ENCODE measurements around the gene CPA2. TPM values are rescaled to one million over a fixed set of nuclear protein-coding genes. Genes with fewer than 3 reads are reported as not detected.
"Not testable (repeated sequence)": the region's sequence is repeated elsewhere in the genome, so short reads cannot be mapped to it uniquely, and the experiment has no call there.

Gene CPA2
- total RNA-seq, 2 donors from 2014 or later, result not detected

GRCh38 chr7:130228840-130229502, 37.7 kb upstream of the CPA2 start:
- H3K36me3 ChIP-seq, result no peaks in the 10 kb centered on the region

GRCh38 chr7:130229981-130230380, 36.7 kb upstream of the CPA2 start:
- H3K36me3 ChIP-seq; H3K27me3 ChIP-seq (replicated peaks; ENCODE audit: insufficient read depth); H3K27ac ChIP-seq; H3K4me1 ChIP-seq (replicated peaks); H3K4me3 ChIP-seq; DNase-seq (ENCODE audit: low spot score); intact Hi-C loops (cut with DNase I); H3K9me3 ChIP-seq: not testable (repeated sequence)
- WGBS, result 90% methylated on average over 26 of the region's 28 CpGs

More at GRCh38 chr7:130228840-130229502, 37.7 kb upstream of the CPA2 start:
- no peak for TF ChIP-seq POLR2AphosphoS5 (IDR thresholded peaks at IDR 0.05)
- TF ChIP-seq CTCF (IDR thresholded peaks at IDR 0.05), result no peak
- TF ChIP-seq POLR2A (IDR thresholded peaks at IDR 0.05), result no peak
- no peak overlapping the region for H3K27ac ChIP-seq
- H3K27me3 ChIP-seq (replicated peaks; ENCODE audit: insufficient read depth), result no peaks in the 10 kb centered on the region
- WGBS, result 55% methylated on average over 7 of the region's 7 CpGs
- DNase-seq (ENCODE audit: low spot score), result no peak
- H3K4me3 ChIP-seq, result no peak overlapping the region
- no peaks in the 10 kb centered on the region for H3K9me3 ChIP-seq
- intact Hi-C loops (cut with DNase I), result no loop called here
- no peaks in the 10 kb centered on the region for H3K4me1 ChIP-seq (replicated peaks)

GRCh38 chr7:130231792-130232191, 34.9 kb upstream of the CPA2 start:
- Histone ChIP-seq H3K27me3 (replicated peaks; ENCODE audit: insufficient read depth) (no peaks in the 10 kb centered on the region), H3K36me3 (no peaks in the 10 kb centered on the region), H3K27ac (no peak overlapping the region), H3K9me3 (no peaks in the 10 kb centered on the region), H3K4me3 (no peak overlapping the region), H3K4me1 (replicated peaks) (no peaks in the 10 kb centered on the region)
- WGBS, result 75% methylated on average over 6 of the region's 6 CpGs
- TF ChIP-seq CTCF (IDR thresholded peaks at IDR 0.05) (no peak), POLR2A (IDR thresholded peaks at IDR 0.05) (no peak), POLR2AphosphoS5 (IDR thresholded peaks at IDR 0.05) (no peak)
- no peak for DNase-seq (ENCODE audit: low spot score)
- intact Hi-C loops (cut with DNase I), result no loop called here

- intact Hi-C loops (cut with DNase I), result no loop called here
Observed at GRCh38 chr7:130232209-130232608, 34.5 kb upstream of the CPA2 start.

GRCh38 chr7:130234078-130234477, 32.6 kb upstream of the CPA2 start:
- TF ChIP-seq POLR2A (IDR thresholded peaks at IDR 0.05) (no peak), CTCF (IDR thresholded peaks at IDR 0.05) (no peak)
- Histone ChIP-seq H3K27me3 (replicated peaks; ENCODE audit: insufficient read depth) (no peaks in the 10 kb centered on the region), H3K36me3 (no peaks in the 10 kb centered on the region), H3K4me1 (replicated peaks) (no peaks in the 10 kb centered on the region), H3K4me3 (no peak overlapping the region), H3K27ac (no peak overlapping the region), H3K9me3 (no peaks in the 10 kb centered on the region)
- intact Hi-C loops (cut with DNase I), result no loop called here
- no peak for DNase-seq (ENCODE audit: low spot score)
- 63% methylated on average over 2 of the region's 2 CpGs for WGBS

More at GRCh38 chr7:130232209-130232608, 34.5 kb upstream of the CPA2 start:
- 95% methylated on average over 2 of the region's 2 CpGs for WGBS
- TF ChIP-seq CTCF (IDR thresholded peaks at IDR 0.05), result no peak
- no peak for TF ChIP-seq POLR2AphosphoS5 (IDR thresholded peaks at IDR 0.05)
- TF ChIP-seq POLR2A (IDR thresholded peaks at IDR 0.05), result no peak
- H3K36me3 ChIP-seq, result no peaks in the 10 kb centered on the region
- H3K4me1 ChIP-seq (replicated peaks), result no peaks in the 10 kb centered on the region
- no peak overlapping the region for H3K4me3 ChIP-seq
- no peaks in the 10 kb centered on the region for H3K9me3 ChIP-seq
- H3K27ac ChIP-seq, result no peak overlapping the region
- H3K27me3 ChIP-seq (replicated peaks; ENCODE audit: insufficient read depth), result no peaks in the 10 kb centered on the region
- no peak for DNase-seq (ENCODE audit: low spot score)

- DNase-seq (ENCODE audit: low spot score); H3K4me3 ChIP-seq; H3K27ac ChIP-seq; H3K9me3 ChIP-seq; H3K27me3 ChIP-seq (replicated peaks; ENCODE audit: insufficient read depth); H3K4me1 ChIP-seq (replicated peaks); intact Hi-C loops (cut with DNase I); H3K36me3 ChIP-seq: not testable (repeated sequence)
- WGBS, result 95% methylated on average over 4 of the region's 4 CpGs
Observed at GRCh38 chr7:130236361-130236760, 30.3 kb upstream of the CPA2 start.
